Right atrium auricular region (tissue), 2 donors: Measurements from ENCODE around the gene KDSR. TPM values are rescaled to one million over a fixed set of nuclear protein-coding genes. Genes with fewer than 3 reads are reported as not detected.

Experiments
- DNase-seq: peaks from one replicate; pipeline ENCODE4 v3.0.0-alpha.2; 2019; ENCODE audit warnings: low spot score
- H3K27ac ChIP-seq, 2 donors: fragments of 200-600 bp; sonication (generic); 1 replicate in 1 of 2; 2 replicates in 1 of 2; pipeline ENCODE4 v1.5.1; 2016 to 2019
- H3K27me3 ChIP-seq, 2 donors: fragments of 200-600 bp; sonication (generic); one replicate each; pipeline versions ENCODE4 v1.5.1 to v1.6.0; 2017 to 2019
- H3K36me3 ChIP-seq: fragments of 200-600 bp; sonication (generic); one replicate; pipeline ENCODE4 v1.5.1; 2016
- H3K4me1 ChIP-seq, 2 donors: fragments of 200-600 bp; sonication (generic); one replicate each; pipeline versions ENCODE4 v1.5.1 to v1.6.0; 2017 to 2019
- H3K4me3 ChIP-seq, 2 donors: fragments of 200-600 bp; sonication (generic); 1 replicate in 1 of 2; 2 replicates in 1 of 2; pipeline ENCODE4 v1.5.1; 2017 to 2019; ENCODE audit warnings: mild to moderate bottlenecking in 1 of 2, moderate library complexity in 1 of 2
- H3K9me3 ChIP-seq, 2 donors: fragments of 200-600 bp; sonication (generic); one replicate each; pipeline ENCODE4 v1.5.1; 2019
- total RNA-seq, 2 donors: library from RNA; depleted of rRNA; stranded (reverse); fragments of >200 nt; gene quantifications; one replicate each; pipeline ENCODE4 v1.1.0, GENCODE V29; 2016
- TF ChIP-seq, protein P1 (sequence below), 2 donors: fragments of 200-600 bp; sonication (generic); IDR thresholded peaks; one replicate each; pipeline ENCODE4 v1.5.1; 2019; ENCODE audit warnings: antibody characterized with exemption in 2 of 2

Gene KDSR
- total RNA-seq, 2 donors from 2014 or later = 32.7 to 33.8 TPM

DNA sequence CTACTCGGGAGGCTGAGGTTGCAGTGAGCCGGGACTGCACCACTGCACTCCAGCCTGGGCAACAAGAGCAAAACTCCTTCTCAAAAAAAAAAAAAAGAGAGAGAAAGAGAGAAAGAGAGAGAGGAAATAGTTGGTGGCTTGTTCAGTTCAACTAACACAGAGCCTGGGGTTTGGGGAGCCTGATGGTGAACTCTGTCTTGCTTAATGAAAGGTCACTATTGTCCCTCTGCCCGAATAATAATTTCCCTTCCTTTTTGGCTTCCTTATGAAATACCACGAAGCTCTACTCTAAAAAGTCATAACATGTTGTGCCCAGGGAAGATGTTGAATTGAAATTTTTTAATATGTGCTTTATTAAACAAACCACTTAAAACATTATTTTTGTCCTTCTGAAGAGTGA, 64.8 kb downstream of the KDSR start:
- Histone ChIP-seq H3K27ac (peak overlapping the region in 1 of 2 donors; percentile 45), H3K4me1 (peaks cover 0 to 23% of the 10 kb centered on the region in 2 donors), H3K9me3 (no peaks in the 10 kb centered on the region), H3K36me3 (no peaks in the 10 kb centered on the region), H3K27me3 (no peaks in the 10 kb centered on the region), H3K4me3 (no peak overlapping the region)
- no peak for DNase-seq
- TF ChIP-seq, protein P1, sequence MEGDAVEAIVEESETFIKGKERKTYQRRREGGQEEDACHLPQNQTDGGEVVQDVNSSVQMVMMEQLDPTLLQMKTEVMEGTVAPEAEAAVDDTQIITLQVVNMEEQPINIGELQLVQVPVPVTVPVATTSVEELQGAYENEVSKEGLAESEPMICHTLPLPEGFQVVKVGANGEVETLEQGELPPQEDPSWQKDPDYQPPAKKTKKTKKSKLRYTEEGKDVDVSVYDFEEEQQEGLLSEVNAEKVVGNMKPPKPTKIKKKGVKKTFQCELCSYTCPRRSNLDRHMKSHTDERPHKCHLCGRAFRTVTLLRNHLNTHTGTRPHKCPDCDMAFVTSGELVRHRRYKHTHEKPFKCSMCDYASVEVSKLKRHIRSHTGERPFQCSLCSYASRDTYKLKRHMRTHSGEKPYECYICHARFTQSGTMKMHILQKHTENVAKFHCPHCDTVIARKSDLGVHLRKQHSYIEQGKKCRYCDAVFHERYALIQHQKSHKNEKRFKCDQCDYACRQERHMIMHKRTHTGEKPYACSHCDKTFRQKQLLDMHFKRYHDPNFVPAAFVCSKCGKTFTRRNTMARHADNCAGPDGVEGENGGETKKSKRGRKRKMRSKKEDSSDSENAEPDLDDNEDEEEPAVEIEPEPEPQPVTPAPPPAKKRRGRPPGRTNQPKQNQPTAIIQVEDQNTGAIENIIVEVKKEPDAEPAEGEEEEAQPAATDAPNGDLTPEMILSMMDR (IDR thresholded peaks at IDR 0.05) = no peak

DNA sequence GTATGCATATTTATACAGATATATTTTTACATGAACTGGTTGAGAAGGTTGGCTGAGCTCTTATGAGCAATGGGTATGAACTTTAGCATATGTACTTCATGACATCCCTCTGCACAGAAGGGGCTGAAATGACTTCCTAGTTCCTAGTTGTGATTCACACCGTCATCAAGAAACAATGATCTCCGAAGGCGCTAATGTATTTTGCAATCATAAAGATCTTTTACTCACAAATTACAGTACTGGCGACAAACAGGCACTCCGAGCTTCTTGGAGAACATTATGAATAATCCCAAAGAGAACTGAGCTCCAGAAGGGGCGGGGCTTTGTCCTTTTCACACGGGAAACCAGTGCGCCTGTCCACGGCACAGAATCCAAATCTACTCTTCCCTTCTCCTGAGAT, 65.6 kb downstream of the KDSR start:
- no peak for DNase-seq
- no peak overlapping the region for H3K4me3 ChIP-seq
- H3K4me1 ChIP-seq = peaks cover 0 to 15% of the 10 kb centered on the region in 2 donors
- H3K27me3 ChIP-seq = no peaks in the 10 kb centered on the region
- TF ChIP-seq, protein P1 (IDR thresholded peaks at IDR 0.05) = no peak
- H3K36me3 ChIP-seq = no peaks in the 10 kb centered on the region
- no peaks in the 10 kb centered on the region for H3K9me3 ChIP-seq
- H3K27ac ChIP-seq = peak overlapping the region in 1 of 2 donors; percentile 45

DNA sequence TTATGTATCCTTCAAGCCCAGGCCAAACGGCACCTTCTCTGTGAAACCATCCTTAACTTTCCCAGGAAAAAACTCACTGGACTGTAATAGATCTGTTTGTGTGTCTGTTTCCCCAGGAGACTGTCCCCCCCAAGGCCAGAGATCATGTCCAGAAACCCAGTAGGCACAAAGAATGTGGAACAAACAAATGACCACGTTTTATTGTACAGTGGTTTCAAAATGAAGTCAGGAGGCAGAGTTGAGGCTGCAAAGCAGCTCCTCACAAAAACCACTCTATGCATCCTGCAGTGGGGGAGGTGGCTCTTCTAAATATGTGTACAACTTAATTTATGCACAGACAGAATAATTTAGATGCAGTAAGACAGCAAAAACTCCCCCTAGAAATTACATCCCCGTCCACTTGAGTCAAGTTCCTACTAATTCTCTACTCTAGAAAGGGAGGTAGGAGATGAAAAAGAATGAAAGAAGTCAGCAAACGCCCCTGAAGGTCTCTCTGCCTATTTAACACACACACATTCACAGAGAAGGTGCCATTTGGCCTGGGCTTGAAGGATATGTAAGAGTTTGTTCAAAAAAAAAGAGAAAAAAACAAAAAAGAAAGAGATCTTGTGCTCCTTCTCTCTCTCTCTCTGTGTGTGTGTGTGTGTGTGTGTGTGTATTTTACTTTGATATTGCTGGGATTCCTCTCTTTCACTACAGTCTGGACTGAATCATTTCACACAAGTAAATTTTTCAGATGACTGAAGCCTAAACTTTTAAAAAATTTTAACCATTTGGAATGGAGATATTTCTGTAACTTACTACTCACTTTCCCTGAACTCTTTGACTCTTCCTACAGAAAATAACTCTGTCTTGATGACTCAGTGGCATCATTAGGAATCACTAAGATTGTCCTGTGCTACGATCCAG, 66.9 kb downstream of the KDSR start:
- Histone ChIP-seq H3K36me3 (no peaks in the 10 kb centered on the region), H3K9me3 (no peaks in the 10 kb centered on the region), H3K27me3 (no peaks in the 10 kb centered on the region), H3K4me3 (no peak overlapping the region), H3K27ac (no peak overlapping the region), H3K4me1 (peaks cover 0 to 10% of the 10 kb centered on the region in 2 donors)
- peak; percentile 16 for DNase-seq
- TF ChIP-seq, protein P1 (IDR thresholded peaks at IDR 0.05) = no peak

DNA sequence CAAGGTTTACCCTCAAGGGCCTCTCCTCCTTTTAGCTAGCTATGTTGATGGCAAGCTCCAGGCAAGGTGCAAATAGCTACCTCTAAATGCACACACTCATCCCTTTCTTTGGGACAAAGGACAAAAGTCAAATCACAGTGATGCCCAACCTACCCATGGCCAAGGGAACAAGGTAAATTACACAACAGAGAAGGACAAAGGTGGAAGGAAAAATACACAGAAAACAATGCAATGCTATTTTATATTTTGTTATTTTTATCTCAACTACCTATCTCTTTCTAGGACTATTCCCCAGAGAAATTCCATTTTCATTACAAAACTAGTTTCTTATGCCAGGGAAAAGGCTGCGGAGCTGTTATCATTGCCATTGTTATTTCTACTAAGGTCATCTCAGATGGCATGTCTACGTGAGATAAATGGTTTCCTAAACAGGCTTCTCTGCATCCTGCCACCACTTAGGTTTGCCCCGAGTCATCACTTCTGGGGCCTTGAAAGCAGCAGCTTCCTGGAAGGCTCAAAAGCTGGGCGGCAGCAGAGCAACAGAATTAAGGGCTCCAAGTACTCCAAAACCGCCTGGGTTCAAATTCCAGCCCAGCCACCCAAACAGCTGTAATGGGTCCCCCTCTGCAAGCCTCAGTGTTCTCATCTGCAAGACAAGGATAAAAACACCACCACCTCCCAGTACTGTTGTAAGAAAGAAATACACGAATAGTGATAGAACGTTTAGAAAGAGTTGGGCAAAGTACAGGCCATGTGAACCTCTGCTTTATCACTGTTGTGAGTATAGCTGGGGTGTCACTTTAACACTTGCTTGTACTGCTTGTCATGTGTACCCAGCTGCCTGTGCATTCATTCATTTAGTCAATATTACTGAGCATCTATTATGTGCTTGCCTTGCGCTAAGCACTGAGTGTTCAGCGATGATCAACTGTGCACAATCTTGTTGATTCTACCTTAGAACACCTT, 68.3 kb downstream of the KDSR start:
- Histone ChIP-seq H3K27me3 (no peaks in the 10 kb centered on the region), H3K9me3 (no peaks in the 10 kb centered on the region), H3K27ac (no peak overlapping the region), H3K4me3 (no peak overlapping the region), H3K4me1 (peaks cover 0 to 10% of the 10 kb centered on the region in 2 donors), H3K36me3 (no peaks in the 10 kb centered on the region)
- DNase-seq = peak; percentile 34
- TF ChIP-seq, protein P1 (IDR thresholded peaks at IDR 0.05) = no peak

- DNase-seq = peak; percentile 32
- Histone ChIP-seq H3K4me3 (no peak overlapping the region), H3K27ac (no peak overlapping the region), H3K4me1 (peaks cover 0 to 9% of the 10 kb centered on the region in 2 donors), H3K9me3 (no peaks in the 10 kb centered on the region), H3K36me3 (no peaks in the 10 kb centered on the region), H3K27me3 (no peaks in the 10 kb centered on the region)
- TF ChIP-seq, protein P1 (IDR thresholded peaks at IDR 0.05) = no peak
These were observed 69.2 kb downstream of the KDSR start for GRCh38 chr18:63297687-63298399.
